T follicular helper cell (primary cell): Measurements from ENCODE around the gene MTIF3.

Experiments
- DNase-seq: peaks from one replicate; pipeline ENCODE4 v3.0.0-alpha.2; 2020; ENCODE audit warnings: low read depth

Gene MTIF3

GRCh38 chr13:27455331-27455855, 5.0 kb upstream of the MTIF3 start:
- DNase-seq = no peak

DNA sequence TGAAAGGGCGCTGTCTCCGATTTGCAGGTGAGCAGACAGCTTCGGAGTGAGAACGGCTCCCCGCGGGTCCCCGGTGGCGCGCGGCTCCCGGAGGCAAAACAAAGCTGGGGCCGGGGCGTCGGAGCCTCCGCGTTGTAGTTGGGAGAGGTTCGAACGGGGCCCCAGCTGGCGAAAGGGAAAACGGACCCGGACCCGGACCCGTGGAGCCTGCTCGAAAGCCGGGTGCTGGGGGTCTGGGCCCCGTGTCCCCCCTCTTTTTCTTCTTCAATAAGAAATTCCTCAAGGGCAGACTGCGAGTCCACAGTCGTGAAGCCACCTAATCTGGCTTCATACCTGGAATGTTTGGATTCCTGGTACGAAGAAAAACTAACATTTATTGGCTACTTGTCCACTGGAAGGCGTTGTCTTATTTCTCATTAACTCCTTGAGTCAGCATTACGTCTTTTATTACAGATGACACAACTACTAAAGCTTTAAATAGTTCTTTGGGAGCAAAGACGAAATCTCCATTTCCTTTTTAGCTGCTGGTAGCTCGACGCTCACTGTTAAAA, 632 bp upstream of the MTIF3 start:
- no peak for DNase-seq

DNA sequence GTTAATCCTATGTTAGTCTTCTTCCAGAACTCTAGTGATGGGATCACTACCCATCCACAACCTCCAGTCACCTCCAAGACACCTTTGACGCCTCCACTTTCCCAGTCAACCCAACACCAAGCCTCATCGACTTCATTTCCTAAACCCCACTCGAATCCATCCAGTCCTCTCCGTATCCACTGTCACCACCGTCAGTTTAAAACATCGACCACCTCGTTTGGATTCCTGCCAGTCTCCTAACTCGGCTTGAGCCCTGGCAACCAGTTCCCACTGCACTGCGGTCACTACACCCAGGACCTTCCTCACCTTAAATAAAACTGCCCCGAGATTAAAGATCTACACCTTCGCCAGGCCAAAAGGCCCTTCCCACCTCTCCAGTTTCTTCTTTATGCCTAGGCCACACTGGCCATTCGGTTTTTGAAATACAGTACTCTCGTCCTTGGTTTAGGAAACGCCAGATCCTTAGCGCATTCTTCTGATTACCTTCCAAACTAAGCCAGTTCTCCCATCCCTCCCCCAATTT, 1.2 kb downstream of the MTIF3 start:
- DNase-seq = no peak

DNA sequence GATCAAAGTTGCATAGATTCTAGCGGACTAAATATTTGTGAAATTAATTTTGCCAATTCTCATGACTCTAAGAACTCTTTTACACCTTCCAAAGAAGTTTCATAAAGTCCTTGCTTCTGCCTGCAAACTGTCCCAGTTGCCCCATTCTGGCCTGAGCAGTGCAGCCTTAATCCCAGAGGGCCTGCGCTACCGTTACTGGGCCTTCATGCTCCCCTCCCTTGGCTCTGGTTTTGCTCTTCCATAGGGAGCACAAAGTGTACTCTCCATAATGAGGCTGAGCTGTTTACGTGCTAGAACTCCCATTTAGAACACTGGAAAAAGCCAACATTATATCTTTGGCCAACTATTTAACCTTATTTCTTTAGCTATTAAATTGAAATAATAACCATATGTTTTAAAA, 2.1 kb downstream of the MTIF3 start:
- DNase-seq = no peak

GRCh38 chr13:27446986-27447583, 3.3 kb downstream of the MTIF3 start:
- DNase-seq = no peak

- DNase-seq = no peak
Measured at GRCh38 chr13:27442797-27443196, 7.6 kb downstream of the MTIF3 start.

DNA sequence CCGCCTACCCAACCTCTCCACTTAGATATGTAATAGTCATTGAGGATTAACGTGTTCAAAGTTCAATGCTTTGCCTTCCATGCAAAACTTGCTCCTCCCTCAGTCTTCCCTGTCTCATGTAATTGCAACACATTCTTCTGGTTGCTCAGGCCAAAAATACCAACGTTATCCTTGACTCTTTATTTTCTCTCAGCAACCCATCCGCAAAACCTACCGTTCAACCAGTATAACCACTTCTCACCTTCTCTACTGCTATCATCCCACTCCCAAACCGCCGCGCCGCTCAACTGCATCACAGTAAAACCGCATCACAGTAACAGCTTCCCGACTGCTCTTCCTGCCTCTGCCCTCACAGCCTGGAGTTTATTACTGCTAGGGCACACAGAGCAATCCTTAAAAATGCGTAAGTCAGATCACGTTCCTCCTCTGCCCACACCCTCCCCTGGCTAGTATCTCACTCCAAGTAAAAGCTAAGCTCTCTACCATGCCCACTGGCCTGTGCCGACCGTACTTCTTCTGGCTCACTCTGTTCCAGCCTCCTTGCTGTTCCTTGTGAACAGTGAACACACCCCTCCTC, 8.2 kb downstream of the MTIF3 start:
- DNase-seq = peak; percentile 29

DNA sequence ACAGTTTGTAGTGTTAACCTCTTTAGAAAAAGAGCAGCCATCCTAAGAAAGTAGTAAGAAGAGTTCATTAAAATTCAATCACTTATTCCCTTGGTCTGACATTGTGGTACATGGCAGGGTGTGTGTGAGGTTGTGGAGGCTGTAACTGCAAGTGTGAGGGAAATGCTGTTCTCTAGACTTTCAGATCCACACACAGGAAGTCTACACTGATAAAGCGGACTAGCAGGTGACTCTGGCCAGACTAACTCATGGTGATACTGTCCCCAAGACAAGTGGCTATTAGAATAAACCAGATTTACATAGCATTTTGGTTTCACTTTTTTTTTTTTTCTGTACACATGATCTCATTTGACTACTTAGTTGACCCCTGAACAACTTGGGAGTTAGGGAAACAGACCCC, 10.0 kb downstream of the MTIF3 start:
- DNase-seq = no peak

DNA sequence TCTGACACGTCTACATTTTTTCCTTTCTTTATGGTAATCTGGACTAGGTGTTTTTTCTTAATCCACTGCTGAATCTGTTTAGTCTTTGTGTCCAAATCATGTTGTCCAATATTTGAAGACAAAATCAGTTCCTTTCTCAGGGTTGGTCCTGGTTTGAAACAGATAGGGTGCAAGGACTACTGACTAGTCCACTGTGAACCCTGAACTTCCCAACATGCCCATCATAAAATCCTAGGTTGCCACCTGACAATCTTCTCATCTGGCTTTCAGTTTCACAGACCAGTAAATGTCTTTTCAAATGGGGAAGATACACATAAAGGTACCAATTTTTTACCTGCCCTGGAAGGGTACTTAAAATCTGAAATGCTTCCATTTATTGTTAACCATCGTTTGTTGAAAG, 13.2 kb downstream of the MTIF3 start:
- no peak for DNase-seq

GRCh38 chr13:27432611-27433210, 17.7 kb downstream of the MTIF3 start:
- DNase-seq = no peak

GRCh38 chr13:27432180-27432579, 18.2 kb downstream of the MTIF3 start:
- no peak for DNase-seq

DNA sequence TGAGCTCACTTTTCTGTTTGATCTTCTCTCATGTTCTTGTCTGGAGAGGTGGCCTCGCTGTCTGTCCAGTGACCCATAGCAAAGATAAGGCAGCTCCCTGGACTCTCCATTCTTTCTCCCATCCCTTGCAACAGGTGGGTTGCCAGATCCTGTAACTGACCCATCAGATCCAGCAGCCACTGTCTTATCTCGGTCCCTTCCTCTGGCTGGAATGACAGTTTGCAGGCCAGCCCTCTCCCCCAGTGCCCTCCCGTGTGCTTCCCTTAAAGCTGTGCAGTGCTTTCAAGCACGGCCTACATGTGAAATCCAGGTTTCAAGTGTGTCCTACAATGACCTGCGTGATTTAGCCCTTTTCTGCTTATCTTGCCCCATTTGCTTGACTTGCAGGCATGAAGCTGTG, 22.2 kb downstream of the MTIF3 start:
- no peak for DNase-seq

DNA sequence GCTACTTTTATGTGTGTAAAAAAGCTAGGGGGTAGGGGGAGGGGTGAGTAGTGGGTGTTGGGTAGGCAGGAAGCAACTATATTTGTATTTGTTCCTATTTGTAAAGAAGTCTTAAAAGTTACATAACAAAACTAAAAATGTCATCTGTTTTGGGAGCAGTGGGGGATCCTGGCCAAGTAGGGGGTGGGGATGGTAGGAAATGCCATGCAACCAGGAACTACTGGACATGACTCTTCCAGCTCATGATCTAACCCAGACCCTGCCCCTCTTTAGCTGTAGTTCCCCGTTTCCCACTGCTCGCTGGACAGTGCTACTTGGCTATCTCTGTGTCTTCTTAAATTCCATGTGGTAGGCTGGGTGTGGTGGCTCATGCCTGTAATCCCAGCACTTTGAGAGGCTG, 22.7 kb downstream of the MTIF3 start:
- no peak for DNase-seq

- peak; percentile 72 for DNase-seq
Measured at GRCh38 chr13:27425918-27426630, 24.3 kb downstream of the MTIF3 start.

DNA sequence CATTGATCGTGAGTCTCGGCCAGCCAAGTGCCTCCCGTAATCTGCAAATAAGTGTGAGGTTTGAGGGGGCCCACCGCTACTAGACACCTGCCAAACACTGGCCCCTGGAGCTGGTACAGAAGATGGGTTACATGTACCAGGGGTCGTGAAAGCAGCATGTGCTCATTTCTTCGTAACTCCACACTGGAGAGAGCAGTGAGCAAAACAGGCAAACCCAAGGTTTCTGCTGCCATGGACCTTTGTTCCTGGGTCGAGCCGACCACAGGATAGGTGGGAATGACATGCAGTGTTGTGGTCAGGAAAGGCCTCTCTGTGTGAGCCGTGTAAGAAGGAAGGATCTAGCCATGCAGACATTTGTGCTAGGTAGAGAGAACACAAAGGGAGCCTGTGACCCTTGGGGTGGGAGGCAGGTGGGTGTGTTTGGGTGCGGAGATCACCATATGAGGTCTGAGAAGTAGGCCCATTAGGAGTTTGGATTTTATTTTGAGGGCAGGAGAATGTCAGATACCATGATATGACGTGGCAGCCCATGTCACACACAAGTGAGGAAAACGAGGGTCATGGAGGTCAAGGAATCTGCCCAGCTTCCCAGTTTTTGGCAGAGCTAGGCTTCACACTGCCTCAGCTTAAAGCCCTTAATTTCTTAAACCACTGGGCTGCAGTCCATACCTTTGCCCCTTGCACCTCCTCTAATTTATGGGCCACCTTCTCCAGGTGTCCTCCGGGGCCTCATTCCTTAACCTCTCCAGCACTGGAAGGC, 25.0 kb downstream of the MTIF3 start:
- DNase-seq = no peak

- peak; percentile 80 for DNase-seq
Measured at GRCh38 chr13:27424246-27425157, 25.9 kb downstream of the MTIF3 start, which contains the start of gene GTF3A. GTF3A (plus strand) TSS chr13:27424619.

GRCh38 chr13:27423333-27423732, 27.0 kb downstream of the MTIF3 start:
- DNase-seq = no peak

- no peak for DNase-seq
Measured at GRCh38 chr13:27421101-27421871, 29.1 kb downstream of the MTIF3 start.

GRCh38 chr13:27419328-27419727, 31.0 kb downstream of the MTIF3 start:
- DNase-seq = no peak

GRCh38 chr13:27415116-27415515, 35.2 kb downstream of the MTIF3 start:
- DNase-seq = no peak
